ENCODE results near the gene KCNMA1. TPM values are rescaled to one million over a fixed set of nuclear protein-coding genes. Genes with fewer than 3 reads are reported as not detected.

Gene KCNMA1
- total RNA-seq, 1 donor from 2014 or later: 87.6 TPM

- TF ChIP-seq CTCF (IDR thresholded peaks at IDR 0.05): peak; percentile 57
- H3K27me3 Mint-ChIP-seq (ENCODE audit: low read depth): no peaks in the 10 kb centered on the region
- no peaks in the 10 kb centered on the region for H3K9me3 Mint-ChIP-seq (ENCODE audit: low read depth)
- no peak for DNase-seq (ENCODE audit: low spot score)
- peaks cover 6% of the 10 kb centered on the region for H3K4me1 Mint-ChIP-seq (ENCODE audit: low read depth)
- peaks cover 8% of the 10 kb centered on the region for H3K36me3 Mint-ChIP-seq (ENCODE audit: low read depth)
- no peak overlapping the region for H3K27ac Mint-ChIP-seq (ENCODE audit: unreplicated experiment)
- no peak overlapping the region for H3K4me3 Mint-ChIP-seq (ENCODE audit: unreplicated experiment)
Observed at GRCh38 chr10:76902949-76903348, 734.7 kb downstream of the KCNMA1 start.

- Mint-ChIP-seq H3K27me3 (ENCODE audit: low read depth) (no peaks in the 10 kb centered on the region), H3K4me3 (ENCODE audit: unreplicated experiment) (no peak overlapping the region), H3K9me3 (ENCODE audit: low read depth) (no peaks in the 10 kb centered on the region), H3K27ac (ENCODE audit: unreplicated experiment) (no peak overlapping the region), H3K4me1 (ENCODE audit: low read depth) (peaks cover 6% of the 10 kb centered on the region), H3K36me3 (ENCODE audit: low read depth) (peaks cover 8% of the 10 kb centered on the region)
- no peak for DNase-seq (ENCODE audit: low spot score)
- no peak for TF ChIP-seq CTCF (IDR thresholded peaks at IDR 0.05)
Observed at GRCh38 chr10:76901701-76902100, 735.9 kb downstream of the KCNMA1 start.

GRCh38 chr10:76899490-76899889 lies 738.1 kb downstream of the KCNMA1 start:
- peaks cover 3% of the 10 kb centered on the region for H3K9me3 Mint-ChIP-seq (ENCODE audit: low read depth)
- no peak for DNase-seq (ENCODE audit: low spot score)
- no peak overlapping the region for H3K27ac Mint-ChIP-seq (ENCODE audit: unreplicated experiment)
- no peak for TF ChIP-seq CTCF (IDR thresholded peaks at IDR 0.05)
- H3K36me3 Mint-ChIP-seq (ENCODE audit: low read depth): peaks cover 6% of the 10 kb centered on the region
- H3K4me1 Mint-ChIP-seq (ENCODE audit: low read depth): no peaks in the 10 kb centered on the region
- H3K27me3 Mint-ChIP-seq (ENCODE audit: low read depth): no peaks in the 10 kb centered on the region
- H3K4me3 Mint-ChIP-seq (ENCODE audit: unreplicated experiment): no peak overlapping the region

GRCh38 chr10:76892766-76893479 lies 744.7 kb downstream of the KCNMA1 start:
- H3K4me3 Mint-ChIP-seq (ENCODE audit: unreplicated experiment): no peak overlapping the region
- peaks cover 16% of the 10 kb centered on the region for H3K36me3 Mint-ChIP-seq (ENCODE audit: low read depth)
- TF ChIP-seq CTCF (IDR thresholded peaks at IDR 0.05): no peak
- DNase-seq (ENCODE audit: low spot score): no peak
- H3K27ac Mint-ChIP-seq (ENCODE audit: unreplicated experiment): no peak overlapping the region
- peaks cover 9% of the 10 kb centered on the region for H3K4me1 Mint-ChIP-seq (ENCODE audit: low read depth)
- H3K9me3 Mint-ChIP-seq (ENCODE audit: low read depth): peaks cover 3% of the 10 kb centered on the region
- no peaks in the 10 kb centered on the region for H3K27me3 Mint-ChIP-seq (ENCODE audit: low read depth)

GRCh38 chr10:76887223-76888010 lies 750.2 kb downstream of the KCNMA1 start:
- H3K4me1 Mint-ChIP-seq (ENCODE audit: low read depth): peaks cover 1% of the 10 kb centered on the region
- no peaks in the 10 kb centered on the region for H3K27me3 Mint-ChIP-seq (ENCODE audit: low read depth)
- no peak for TF ChIP-seq CTCF (IDR thresholded peaks at IDR 0.05)
- peaks cover 22% of the 10 kb centered on the region for H3K36me3 Mint-ChIP-seq (ENCODE audit: low read depth)
- H3K27ac Mint-ChIP-seq (ENCODE audit: unreplicated experiment): no peak overlapping the region
- H3K9me3 Mint-ChIP-seq (ENCODE audit: low read depth): no peaks in the 10 kb centered on the region
- no peak for DNase-seq (ENCODE audit: low spot score)
- H3K4me3 Mint-ChIP-seq (ENCODE audit: unreplicated experiment): no peak overlapping the region

Data from chondrocyte (in vitro differentiated cells).